ENCODE data around the gene CEP170.
"Not testable (repeated sequence)": the region's sequence is repeated elsewhere in the genome, so short reads cannot be mapped to it uniquely, and the experiment has no call there.

The CEP170 gene

GRCh38 chr1:243114059-243114713, 140.9 kb downstream of the CEP170 start:
- not testable (repeated sequence) for H3K9me3 ChIP-seq (ENCODE audit: severe bottlenecking); H3K27ac ChIP-seq; H3K36me3 ChIP-seq; DNase-seq; H3K4me3 ChIP-seq (ENCODE audit: low read depth, low read length); H3K27me3 ChIP-seq (ENCODE audit: insufficient read depth, low read depth, severe bottlenecking)

- not testable (repeated sequence) for H3K4me3 ChIP-seq (ENCODE audit: low read depth, low read length); H3K9me3 ChIP-seq (ENCODE audit: severe bottlenecking); H3K27ac ChIP-seq; H3K27me3 ChIP-seq (ENCODE audit: insufficient read depth, low read depth, severe bottlenecking); H3K36me3 ChIP-seq; DNase-seq
Observed at GRCh38 chr1:243107171-243107570, 147.9 kb downstream of the CEP170 start.

GRCh38 chr1:243105652-243106332, 149.3 kb downstream of the CEP170 start:
- H3K9me3 ChIP-seq (ENCODE audit: severe bottlenecking); H3K36me3 ChIP-seq; H3K27me3 ChIP-seq (ENCODE audit: insufficient read depth, low read depth, severe bottlenecking); H3K4me3 ChIP-seq (ENCODE audit: low read depth, low read length); H3K27ac ChIP-seq; DNase-seq: not testable (repeated sequence)

- DNase-seq; H3K36me3 ChIP-seq; H3K9me3 ChIP-seq (ENCODE audit: severe bottlenecking); H3K27ac ChIP-seq; H3K27me3 ChIP-seq (ENCODE audit: insufficient read depth, low read depth, severe bottlenecking); H3K4me3 ChIP-seq (ENCODE audit: low read depth, low read length): not testable (repeated sequence)
Observed at GRCh38 chr1:243105104-243105503, 150.0 kb downstream of the CEP170 start.

GRCh38 chr1:243104452-243104851, 150.6 kb downstream of the CEP170 start:
- not testable (repeated sequence) for H3K9me3 ChIP-seq (ENCODE audit: severe bottlenecking); H3K27ac ChIP-seq; H3K36me3 ChIP-seq; DNase-seq; H3K27me3 ChIP-seq (ENCODE audit: insufficient read depth, low read depth, severe bottlenecking); H3K4me3 ChIP-seq (ENCODE audit: low read depth, low read length)

GRCh38 chr1:243101551-243102050, 153.5 kb downstream of the CEP170 start:
- not testable (repeated sequence) for DNase-seq; H3K4me3 ChIP-seq (ENCODE audit: low read depth, low read length); H3K9me3 ChIP-seq (ENCODE audit: severe bottlenecking); H3K36me3 ChIP-seq; H3K27me3 ChIP-seq (ENCODE audit: insufficient read depth, low read depth, severe bottlenecking); H3K27ac ChIP-seq

- not testable (repeated sequence) for DNase-seq; H3K27me3 ChIP-seq (ENCODE audit: insufficient read depth, low read depth, severe bottlenecking); H3K36me3 ChIP-seq; H3K9me3 ChIP-seq (ENCODE audit: severe bottlenecking); H3K4me3 ChIP-seq (ENCODE audit: low read depth, low read length); H3K27ac ChIP-seq
Observed at GRCh38 chr1:243087368-243087767, 167.7 kb downstream of the CEP170 start.
